SK-N-SH (cell line): ENCODE results near the gene C9orf50. TPM values are rescaled to one million over a fixed set of nuclear protein-coding genes. Genes with fewer than 3 reads are reported as not detected.

Source experiments
- CTCF ChIA-PET: fragments of 300-600, 350-600 bp; formaldehyde crosslinking; extraction: SDS; loops from one replicate; lab custom pipeline; 2021; lab: Yijun Ruan, JAX
- POLR2A ChIA-PET: fragments of 350-600 bp; sonication (Branson Sonifier 250); formaldehyde crosslinking; extraction: SDS; loops from one replicate; lab custom pipeline; 2020; ENCODE audit warnings: antibody characterized with exemption, inconsistent platforms; lab: Yijun Ruan, JAX
- DNase-seq: peaks from one replicate; pipeline ENCODE4 v3.0.0; 2012
- H2AFZ ChIP-seq: fragments of 200-600 bp; sonication (generic); 2 replicates; pipeline ENCODE4 v1.8.1; 2016; ENCODE audit warnings: antibody characterized with exemption, mild to moderate bottlenecking, low read depth
- H3F3A ChIP-seq: fragments of 200-600 bp; sonication (generic); replicated peaks from 2 replicates; pipeline ENCODE3; 2016; ENCODE audit warnings: antibody characterized with exemption, mild to moderate bottlenecking; ENCODE audit not compliant: insufficient read depth
- H3K27ac ChIP-seq, 2 experiments: fragments of 200-500 bp in 1 of 2; fragments of 200-600 bp in 1 of 2; sonication (Bioruptor generic) in 1 of 2; sonication (generic), shearing (Covaris generic) in 1 of 2; 2 replicates each; pipeline versions ENCODE4 v1.5.1 to v1.6.1; 2014 to 2016; ENCODE audit warnings: low read depth in 2 of 2, inconsistent platforms in 1 of 2, low read length in 1 of 2, mild to moderate bottlenecking in 1 of 2, mixed read lengths in 1 of 2
- H3K27me3 ChIP-seq: fragments of 200-600 bp; sonication (generic), shearing (Covaris generic); 2 replicates; pipeline ENCODE4 v1.6.1; 2016; ENCODE audit warnings: mixed run types; ENCODE audit not compliant: insufficient read depth
- H3K36me3 ChIP-seq, 2 experiments: fragments of 200-500 bp in 1 of 2; fragments of 200-600 bp in 1 of 2; sonication (Bioruptor generic) in 1 of 2; sonication (generic) in 1 of 2; replicated peaks in 1 of 2; 2 replicates each; pipeline versions ENCODE3 to v1.5.1; 2014 to 2016; ENCODE audit warnings: low read length in 1 of 2, mild to moderate bottlenecking in 1 of 2; ENCODE audit not compliant: insufficient read depth in 2 of 2, control insufficient read depth in 1 of 2
- H3K4me1 ChIP-seq, 2 experiments: fragments of 200-500 bp in 1 of 2; fragments of 200-600 bp in 1 of 2; sonication (Bioruptor generic) in 1 of 2; sonication (generic), shearing (Covaris generic) in 1 of 2; 2 replicates each; pipeline versions ENCODE4 v1.5.1 to v1.6.1; 2014 to 2016; ENCODE audit warnings: low read depth in 1 of 2, low read length in 1 of 2, mixed run types in 1 of 2; ENCODE audit not compliant: insufficient read depth in 2 of 2, control insufficient read depth in 1 of 2
- H3K4me2 ChIP-seq: fragments of 200-600 bp; sonication (generic), shearing (Covaris generic); 2 replicates; pipeline ENCODE4 v1.6.1; 2017; ENCODE audit warnings: mixed run types
- H3K4me3 ChIP-seq, 2 experiments: fragments of 200-500 bp in 1 of 2; fragments of 200-600 bp in 1 of 2; sonication (Bioruptor generic) in 1 of 2; sonication (generic), shearing (Covaris generic) in 1 of 2; 2 replicates each; pipeline versions ENCODE4 v1.5.1 to v1.8.1; 2014 to 2016; ENCODE audit warnings: low read depth in 2 of 2, inconsistent platforms in 1 of 2, low read length in 1 of 2, mild to moderate bottlenecking in 1 of 2, mixed read lengths in 1 of 2, moderate library complexity in 1 of 2
- H3K79me2 ChIP-seq: fragments of 200-600 bp; sonication (generic); 2 replicates; pipeline ENCODE4 v1.8.1; 2017; ENCODE audit warnings: mild to moderate bottlenecking; ENCODE audit not compliant: insufficient read depth
- H3K9ac ChIP-seq: fragments of 200-600 bp; sonication (generic); 2 replicates; pipeline ENCODE4 v1.6.1; 2017; ENCODE audit warnings: mixed run types
- H3K9me2 ChIP-seq: fragments of 200-600 bp; sonication (generic); 2 replicates; pipeline ENCODE4 v1.6.1; 2017; ENCODE audit warnings: mixed run types
- H3K9me3 ChIP-seq: fragments of 200-600 bp; sonication (generic); 2 replicates; pipeline ENCODE4 v1.6.1; 2017; ENCODE audit warnings: mixed run types, mild to moderate bottlenecking, moderate library complexity
- H4K20me1 ChIP-seq: fragments of 200-600 bp; sonication (generic); 2 replicates; pipeline ENCODE4 v1.6.1; 2017; ENCODE audit warnings: mild to moderate bottlenecking, mixed run types; ENCODE audit not compliant: insufficient read depth
- CHD2 ChIP-seq: fragments of 150-350 bp; IDR thresholded peaks from 2 replicates; pipeline ENCODE4 v1.6.1; 2018; ENCODE audit warnings: low read length; ENCODE audit not compliant: partially characterized antibody
- CTCF ChIP-seq: fragments of 200-600 bp; sonication (generic); IDR thresholded peaks from 2 replicates; pipeline ENCODE4 v1.6.1; 2017; ENCODE audit warnings: antibody characterized with exemption, mild to moderate bottlenecking, moderate library complexity
- ELF1 ChIP-seq: IDR thresholded peaks from 2 replicates; pipeline ENCODE4 v1.4.0; 2012
- EP300 ChIP-seq, 2 experiments: IDR thresholded peaks; 2 replicates each; pipeline versions ENCODE4 v1.4.0 to v1.6.1; 2012; ENCODE audit warnings: borderline replicate concordance in 1 of 2, low read depth in 1 of 2, low read length in 1 of 2
- NFIC ChIP-seq: IDR thresholded peaks from 2 replicates; pipeline ENCODE4 v1.4.0; 2012; ENCODE audit warnings: borderline replicate concordance
- REST ChIP-seq: IDR thresholded peaks from 2 replicates; pipeline ENCODE4 v1.6.1; 2012; ENCODE audit warnings: mild to moderate bottlenecking, low read depth, low read length, moderate library complexity
- SIN3A ChIP-seq: IDR thresholded peaks from 2 replicates; pipeline ENCODE4 v1.6.1; 2012; ENCODE audit warnings: low read depth, mild to moderate bottlenecking, low read length, moderate library complexity, borderline replicate concordance
- TAF1 ChIP-seq: IDR thresholded peaks from 2 replicates; pipeline ENCODE4 v1.6.1; 2012; ENCODE audit warnings: low read depth, mild to moderate bottlenecking, low read length, moderate library complexity, borderline replicate concordance
- TCF12 ChIP-seq: IDR thresholded peaks from 2 replicates; pipeline ENCODE4 v1.4.0; 2012
- ZBTB33 ChIP-seq: IDR thresholded peaks from 2 replicates; pipeline ENCODE4 v1.4.0; 2012; ENCODE audit warnings: low read depth, borderline replicate concordance
- WGBS: methylation state at CpG from one replicate; pipeline ENCODE4 v1.1.6; 2017; ENCODE audit warnings: low lambda C conversion rate; 5-methylcytosine and 5-hydroxymethylcytosine counted together
- polyA plus RNA-seq, 3 experiments: library from polyadenylated mRNA; depleted of rRNA; stranded (reverse); fragments of >200 nt; gene quantifications; 2 replicates each; pipeline ENCODE4 v1.2.3, GENCODE V29; 2012

Gene C9orf50
- polyA plus RNA-seq, 1 of the 3 experiments (the other 2 are of a cell fraction) = 0.30 TPM

- Histone ChIP-seq H3K27me3 (no peaks in the 10 kb centered on the region), H3K4me2 (no peak overlapping the region), H3K9ac (no peak overlapping the region), H4K20me1 (peaks cover 63% of the 10 kb centered on the region), H2AFZ (no peak overlapping the region), H3F3A (peaks cover 3% of the 10 kb centered on the region), H3K4me3 (no peak overlapping the region), H3K4me1 (peaks cover 5 to 22% of the 10 kb centered on the region in 2 experiments; a peak in 3 of 4 replicates), H3K9me3 (no peaks in the 10 kb centered on the region), H3K79me2 (peaks cover 77% of the 10 kb centered on the region), H3K36me3 (peaks cover 21 to 52% of the 10 kb centered on the region in 2 experiments), H3K27ac (no peak overlapping the region), H3K9me2 (no peaks in the 10 kb centered on the region)
- no peak for DNase-seq
- POLR2A ChIA-PET = no interaction called here
- no peak for TF ChIP-seq ZBTB33
- no peak for TF ChIP-seq EP300 (IDR thresholded peaks at IDR 0.05; ENCODE audit: borderline replicate concordance in 1 of 2, low read depth in 1 of 2, low read length in 1 of 2)
- TF ChIP-seq CTCF = no peak
- TF ChIP-seq NFIC = no peak
- TF ChIP-seq CHD2 = no peak
- no peak for TF ChIP-seq TCF12
- TF ChIP-seq SIN3A = no peak
- TF ChIP-seq REST = no peak
- TF ChIP-seq TAF1 = no peak
- TF ChIP-seq ELF1 = no peak
- CTCF ChIA-PET = interaction anchor here (0.8 to 3.0 kb wide), 5 partner anchors 9 to 502 kb away, joined by 3 to 11 read pairs (median 5); no protein-coding TSS in a partner anchor
- 96% methylated on average over 4 of the region's 13 CpGs for WGBS
Observed at GRCh38 chr9:129633848-129634247, 12.9 kb upstream of the C9orf50 start.
